Measurements from ENCODE around the gene RYR3.

GRCh38 chr15:33329457-33329856 lies 18.7 kb downstream of the RYR3 start:
- TF ChIP-seq CTCF (IDR thresholded peaks at IDR 0.05; ENCODE audit: low read depth, low read length) (no peak), EZH2phosphoT487 (IDR thresholded peaks at IDR 0.05; ENCODE audit: low read depth) (no peak)

Measured in OCI-LY3 (cell line).